BE2C (cell line): ENCODE data around the gene DMPK.
"Not testable (repeated sequence)": the region's sequence is repeated elsewhere in the genome, so short reads cannot be mapped to it uniquely, and the experiment has no call there.

Source experiments
- DNase-seq: peaks from one replicate; pipeline ENCODE4 v3.0.0-alpha.2; 2020
- H3K27me3 ChIP-seq: fragments of 250-450 bp; sonication (Bioruptor Pico); 2 replicates; pipeline ENCODE4 v1.5.1; 2020; ENCODE audit warnings: mild to moderate bottlenecking
- H3K36me3 ChIP-seq: fragments of 250-450 bp; sonication (Bioruptor Pico); 2 replicates; pipeline ENCODE4 v1.5.1; 2020; ENCODE audit warnings: mild to moderate bottlenecking
- H3K4me1 ChIP-seq: fragments of 250-450 bp; sonication (Bioruptor Pico); 2 replicates; pipeline ENCODE4 v1.5.1; 2020
- H3K4me3 ChIP-seq: 2 replicates; pipeline ENCODE4 v1.5.1; 2011; ENCODE audit warnings: low read depth, low read length
- H3K9me3 ChIP-seq: fragments of 250-450 bp; sonication (Bioruptor Pico); 2 replicates; pipeline ENCODE4 v1.5.1; 2020
- TF ChIP-seq, protein P1 (sequence below): IDR thresholded peaks from 2 replicates; pipeline ENCODE4 v1.5.1; 2012; ENCODE audit warnings: mild to moderate bottlenecking, low read depth, low read length

Gene DMPK

DNA sequence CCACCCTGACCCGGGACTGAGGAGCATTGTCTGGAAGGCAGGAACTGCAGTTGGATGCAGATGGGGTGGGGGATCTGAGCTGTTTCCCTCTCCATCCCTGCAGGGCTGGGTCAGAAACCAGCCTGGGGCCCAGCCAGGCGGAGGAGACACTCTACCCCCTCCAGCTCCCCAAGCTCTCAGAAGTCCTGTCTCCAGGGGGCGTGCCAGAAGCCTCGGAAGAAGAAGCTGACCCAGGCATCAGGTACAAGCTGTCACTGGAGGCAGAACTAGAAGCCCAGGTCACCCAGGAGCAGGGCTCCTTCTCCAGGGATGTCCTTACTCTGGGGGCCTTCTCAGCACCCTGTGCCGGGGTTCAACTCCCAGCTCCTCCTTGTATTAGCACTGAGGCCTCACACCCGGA, 28.7 kb downstream of the DMPK start:
- Histone ChIP-seq H3K36me3 (no peaks in the 10 kb centered on the region), H3K4me3 (no peak overlapping the region), H3K27me3 (no peaks in the 10 kb centered on the region), H3K4me1 (no peaks in the 10 kb centered on the region), H3K9me3 (no peaks in the 10 kb centered on the region)
- no peak for DNase-seq
- TF ChIP-seq, protein P1, sequence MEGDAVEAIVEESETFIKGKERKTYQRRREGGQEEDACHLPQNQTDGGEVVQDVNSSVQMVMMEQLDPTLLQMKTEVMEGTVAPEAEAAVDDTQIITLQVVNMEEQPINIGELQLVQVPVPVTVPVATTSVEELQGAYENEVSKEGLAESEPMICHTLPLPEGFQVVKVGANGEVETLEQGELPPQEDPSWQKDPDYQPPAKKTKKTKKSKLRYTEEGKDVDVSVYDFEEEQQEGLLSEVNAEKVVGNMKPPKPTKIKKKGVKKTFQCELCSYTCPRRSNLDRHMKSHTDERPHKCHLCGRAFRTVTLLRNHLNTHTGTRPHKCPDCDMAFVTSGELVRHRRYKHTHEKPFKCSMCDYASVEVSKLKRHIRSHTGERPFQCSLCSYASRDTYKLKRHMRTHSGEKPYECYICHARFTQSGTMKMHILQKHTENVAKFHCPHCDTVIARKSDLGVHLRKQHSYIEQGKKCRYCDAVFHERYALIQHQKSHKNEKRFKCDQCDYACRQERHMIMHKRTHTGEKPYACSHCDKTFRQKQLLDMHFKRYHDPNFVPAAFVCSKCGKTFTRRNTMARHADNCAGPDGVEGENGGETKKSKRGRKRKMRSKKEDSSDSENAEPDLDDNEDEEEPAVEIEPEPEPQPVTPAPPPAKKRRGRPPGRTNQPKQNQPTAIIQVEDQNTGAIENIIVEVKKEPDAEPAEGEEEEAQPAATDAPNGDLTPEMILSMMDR: no peak

DNA sequence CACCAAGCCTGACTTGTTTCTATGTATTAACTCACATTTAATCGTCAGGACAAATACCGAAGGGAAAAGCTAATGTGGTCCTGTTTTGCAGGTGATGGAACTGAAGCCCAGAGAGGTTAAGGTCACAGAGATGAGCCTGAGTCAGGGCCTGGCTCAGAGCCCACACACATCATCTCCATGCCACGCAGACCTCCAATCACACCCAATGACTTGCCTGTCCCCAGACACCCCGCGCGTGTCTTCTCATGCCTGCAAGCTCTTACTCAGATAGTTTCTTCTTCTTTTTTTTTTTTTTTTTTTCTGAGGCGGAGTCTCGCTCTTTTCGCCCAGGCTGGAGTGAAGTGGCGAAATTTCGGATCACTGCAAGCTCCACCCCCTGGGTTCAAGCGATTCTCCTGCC, 29.7 kb downstream of the DMPK start:
- DNase-seq: no peak
- TF ChIP-seq, protein P1: no peak
- no peaks in the 10 kb centered on the region for H3K4me1 ChIP-seq
- H3K36me3 ChIP-seq: no peaks in the 10 kb centered on the region
- no peaks in the 10 kb centered on the region for H3K9me3 ChIP-seq
- no peak overlapping the region for H3K4me3 ChIP-seq
- H3K27me3 ChIP-seq: no peaks in the 10 kb centered on the region

GRCh38 chr19:45751483-45751882, 30.8 kb downstream of the DMPK start:
- H3K4me3 ChIP-seq, H3K36me3 ChIP-seq, H3K27me3 ChIP-seq, H3K9me3 ChIP-seq, H3K4me1 ChIP-seq, DNase-seq: not testable (repeated sequence)

GRCh38 chr19:45747513-45747912, 34.8 kb downstream of the DMPK start:
- Histone ChIP-seq H3K4me3 (no peak overlapping the region), H3K4me1 (no peaks in the 10 kb centered on the region), H3K27me3 (peaks cover 12% of the 10 kb centered on the region), H3K9me3 (no peaks in the 10 kb centered on the region), H3K36me3 (no peaks in the 10 kb centered on the region)
- TF ChIP-seq, protein P1: no peak
- DNase-seq: no peak

DNA sequence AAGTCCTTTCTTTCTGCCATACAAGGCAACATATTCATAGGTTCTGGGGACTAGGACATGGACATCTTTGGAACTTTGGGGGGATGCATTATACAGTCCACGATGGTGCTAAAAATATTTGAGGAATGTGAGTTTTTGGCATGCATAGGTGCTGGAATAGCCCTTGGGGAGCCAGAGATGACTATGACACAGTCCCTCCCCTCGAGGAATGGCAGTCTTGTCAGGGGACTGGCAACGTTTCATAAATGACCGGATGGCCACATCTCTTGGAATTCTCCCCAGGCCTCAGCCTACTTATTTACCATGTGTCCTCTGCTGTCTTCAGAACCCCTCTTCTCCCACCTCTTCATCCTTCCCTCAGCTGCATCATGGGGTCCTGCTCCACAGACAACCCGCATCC, 35.4 kb downstream of the DMPK start:
- Histone ChIP-seq H3K4me3 (no peak overlapping the region), H3K27me3 (peaks cover 17% of the 10 kb centered on the region), H3K9me3 (no peaks in the 10 kb centered on the region), H3K36me3 (no peaks in the 10 kb centered on the region), H3K4me1 (no peaks in the 10 kb centered on the region)
- TF ChIP-seq, protein P1: no peak
- no peak for DNase-seq

- no peaks in the 10 kb centered on the region for H3K9me3 ChIP-seq
- no peak overlapping the region for H3K4me3 ChIP-seq
- H3K4me1 ChIP-seq: no peaks in the 10 kb centered on the region
- DNase-seq: no peak
- peaks cover 17% of the 10 kb centered on the region for H3K27me3 ChIP-seq
- H3K36me3 ChIP-seq: no peaks in the 10 kb centered on the region
- TF ChIP-seq, protein P1: no peak
These were observed 36.7 kb downstream of the DMPK start for GRCh38 chr19:45745606-45746005.

GRCh38 chr19:45742969-45743368, 39.3 kb downstream of the DMPK start:
- Histone ChIP-seq H3K36me3 (no peaks in the 10 kb centered on the region), H3K9me3 (no peaks in the 10 kb centered on the region), H3K27me3 (peaks cover 17% of the 10 kb centered on the region), H3K4me1 (no peaks in the 10 kb centered on the region), H3K4me3 (no peak overlapping the region)
- TF ChIP-seq, protein P1: no peak
- no peak for DNase-seq
